Measurements from ENCODE around the gene CGB5.

The CGB5 gene

GRCh38 chr19:49081273-49081672, 37.6 kb downstream of the CGB5 start:
- H3K4me3 ChIP-seq (ENCODE audit: low read depth, low read length) = no peak overlapping the region
- DNase-seq (ENCODE audit: low read depth) = no peak

GRCh38 chr19:49084206-49085019, 40.8 kb downstream of the CGB5 start:
- peak overlapping the region; percentile 96 for H3K4me3 ChIP-seq (ENCODE audit: low read depth, low read length)
- DNase-seq (ENCODE audit: low read depth) = no peak

- H3K4me3 ChIP-seq (ENCODE audit: low read depth, low read length) = peak within 1 kb of the TSS; percentile 96
- DNase-seq (ENCODE audit: low read depth) = peak; percentile 99
These were observed 41.6 kb downstream of the CGB5 start, which contains the start of gene SNRNP70 for GRCh38 chr19:49085020-49085867. SNRNP70 (plus strand) TSS chr19:49085451; CDS start chr19:49086415, 964 bp downstream.

- DNase-seq (ENCODE audit: low read depth) = no peak
- peak overlapping the region; percentile 96 for H3K4me3 ChIP-seq (ENCODE audit: low read depth, low read length)
These were observed 42.2 kb downstream of the CGB5 start for GRCh38 chr19:49085868-49086232.

- DNase-seq (ENCODE audit: low read depth) = no peak
- peak overlapping the region; percentile 96 for H3K4me3 ChIP-seq (ENCODE audit: low read depth, low read length)
These were observed 42.6 kb downstream of the CGB5 start for GRCh38 chr19:49086296-49086695.

- no peak for DNase-seq (ENCODE audit: low read depth)
- H3K4me3 ChIP-seq (ENCODE audit: low read depth, low read length) = no peak overlapping the region
These were observed 47.9 kb downstream of the CGB5 start for GRCh38 chr19:49091391-49092038.

GRCh38 chr19:49092686-49093085, 49.0 kb downstream of the CGB5 start:
- DNase-seq (ENCODE audit: low read depth) = no peak
- H3K4me3 ChIP-seq (ENCODE audit: low read depth, low read length) = no peak overlapping the region
